H9 (cell line): ENCODE results near the gene MUC2. TPM values are rescaled to one million over a fixed set of nuclear protein-coding genes. Genes with fewer than 3 reads are reported as not detected.

ENCODE experiments used
- DNase-seq: peaks from one replicate; pipeline ENCODE4 v3.0.0-alpha.2; 2017
- H2AFZ ChIP-seq: one replicate; pipeline ENCODE4 v1.6.1; 2013; ENCODE audit warnings: mild to moderate bottlenecking, low read length, control low read depth, moderate library complexity
- H2AK5ac ChIP-seq: 2 replicates; pipeline ENCODE4 v1.6.1; 2013; ENCODE audit warnings: low read length, control low read depth, mixed read lengths; ENCODE audit not compliant: insufficient read length
- H2BK120ac ChIP-seq: one replicate; pipeline ENCODE4 v1.6.1; 2013; ENCODE audit warnings: low read depth, mild to moderate bottlenecking, low read length, control low read depth, inconsistent platforms; ENCODE audit not compliant: poor library complexity, severe bottlenecking
- H2BK12ac ChIP-seq: 2 replicates; pipeline ENCODE4 v1.6.1; 2013; ENCODE audit warnings: low read length, control low read depth, mixed read lengths, low read depth; ENCODE audit not compliant: insufficient read length
- H2BK15ac ChIP-seq: 2 replicates; pipeline ENCODE4 v1.6.1; 2013; ENCODE audit warnings: low read depth, low read length, control low read depth
- H2BK20ac ChIP-seq: one replicate; pipeline ENCODE4 v1.6.1; 2013; ENCODE audit warnings: low read depth, mild to moderate bottlenecking, low read length, control low read depth, inconsistent platforms; ENCODE audit not compliant: poor library complexity, severe bottlenecking
- H2BK5ac ChIP-seq: 2 replicates; pipeline ENCODE4 v1.6.1; 2013; ENCODE audit warnings: low read length, control low read depth, mixed read lengths; ENCODE audit not compliant: insufficient read length
- H3K14ac ChIP-seq: 2 replicates; pipeline ENCODE4 v1.6.1; 2013; ENCODE audit warnings: low read length, control low read depth; ENCODE audit not compliant: insufficient read depth
- H3K18ac ChIP-seq: 2 replicates; pipeline ENCODE4 v1.6.1; 2013; ENCODE audit warnings: low read depth, mild to moderate bottlenecking, mixed read lengths, low read length, control low read depth; ENCODE audit not compliant: insufficient read length
- H3K23ac ChIP-seq: 2 replicates; pipeline ENCODE4 v1.6.1; 2013; ENCODE audit warnings: low read length, control low read depth, mixed read lengths, low read depth; ENCODE audit not compliant: insufficient read length
- H3K23me2 ChIP-seq: 2 replicates; pipeline ENCODE4 v1.6.1; 2013; ENCODE audit warnings: low read depth, mild to moderate bottlenecking, mixed read lengths, low read length, control low read depth; ENCODE audit not compliant: insufficient read length, poor library complexity, severe bottlenecking
- H3K27ac ChIP-seq: 2 replicates; pipeline ENCODE4 v1.5.1; 2013; ENCODE audit warnings: low read length, control low read depth, mixed read lengths, low read depth; ENCODE audit not compliant: insufficient read length
- H3K27me3 ChIP-seq: 2 replicates; pipeline ENCODE4 v1.6.1; 2013; ENCODE audit warnings: low read length, control low read depth, inconsistent platforms; ENCODE audit not compliant: insufficient read depth
- H3K4ac ChIP-seq: 2 replicates; pipeline ENCODE4 v1.6.1; 2013; ENCODE audit warnings: low read depth, mild to moderate bottlenecking, control low read depth, inconsistent platforms, low read length, moderate library complexity
- H3K4me1 ChIP-seq: 2 replicates; pipeline ENCODE4 v1.6.1; 2013; ENCODE audit warnings: low read length, control low read depth, inconsistent platforms; ENCODE audit not compliant: insufficient read depth
- H3K4me2 ChIP-seq: 2 replicates; pipeline ENCODE4 v1.6.1; 2013; ENCODE audit warnings: low read length, control low read depth, mixed read lengths; ENCODE audit not compliant: insufficient read length, insufficient read depth
- H3K56ac ChIP-seq: 2 replicates; pipeline ENCODE4 v1.6.1; 2013; ENCODE audit warnings: low read depth, mild to moderate bottlenecking, mixed read lengths, low read length, control low read depth; ENCODE audit not compliant: insufficient read length
- H3K79me1 ChIP-seq: 2 replicates; pipeline ENCODE4 v1.6.1; 2013; ENCODE audit warnings: low read depth, mild to moderate bottlenecking, moderate library complexity, low read length, control low read depth, inconsistent platforms; ENCODE audit not compliant: insufficient read depth, poor library complexity, severe bottlenecking
- H3K79me2 ChIP-seq: 2 replicates; pipeline ENCODE4 v1.6.1; 2013; ENCODE audit warnings: low read length, control low read depth, inconsistent platforms; ENCODE audit not compliant: insufficient read depth
- H3K9ac ChIP-seq: 2 replicates; pipeline ENCODE4 v1.6.1; 2013; ENCODE audit warnings: low read length, control low read depth, mixed read lengths; ENCODE audit not compliant: insufficient read length; ENCODE audit errors: extremely low read depth
- H3K9me3 ChIP-seq: one replicate; pipeline ENCODE4 v1.6.1; 2013; ENCODE audit warnings: low read depth, low read length, inconsistent platforms; ENCODE audit not compliant: control insufficient read depth
- H3T11ph ChIP-seq: one replicate; pipeline ENCODE4 v1.6.1; 2013; ENCODE audit warnings: mild to moderate bottlenecking, low read length, control low read depth, inconsistent platforms
- H4K20me1 ChIP-seq: one replicate; pipeline ENCODE4 v1.6.1; 2013; ENCODE audit not compliant: control insufficient read depth, insufficient read length, insufficient read depth
- H4K5ac ChIP-seq: 2 replicates; pipeline ENCODE4 v1.6.1; 2013; ENCODE audit warnings: low read depth, mild to moderate bottlenecking, mixed read lengths, low read length, control low read depth; ENCODE audit not compliant: insufficient read length
- H4K8ac ChIP-seq: replicated peaks from 2 replicates; pipeline ENCODE4 v1.6.1; 2013; ENCODE audit warnings: low read length, control low read depth, mixed read lengths, low read depth; ENCODE audit not compliant: insufficient read length
- H4K91ac ChIP-seq: 2 replicates; pipeline ENCODE4 v1.6.1; 2013; ENCODE audit warnings: low read depth, mild to moderate bottlenecking, moderate library complexity, mixed read lengths, low read length, control low read depth; ENCODE audit not compliant: insufficient read length
- H3K27ac Mint-ChIP-seq, 3 experiments: 2 replicates in 2 of 3; 3 replicates in 1 of 3; pipeline ENCODE4 v1.8.0; 2020 to 2021; ENCODE audit warnings: mixed read lengths in 3 of 3, mild to moderate bottlenecking in 1 of 3, moderate library complexity in 1 of 3
- H3K27me3 Mint-ChIP-seq: 2 replicates; pipeline ENCODE4 v1.8.0; 2021; ENCODE audit warnings: low read depth, mild to moderate bottlenecking, moderate library complexity, mixed read lengths
- H3K36me3 Mint-ChIP-seq, 3 experiments: 2 replicates in 2 of 3; 3 replicates in 1 of 3; pipeline ENCODE4 v1.8.0; 2020 to 2021; ENCODE audit warnings: low read depth in 3 of 3, mixed read lengths in 3 of 3; ENCODE audit not compliant: insufficient read depth in 1 of 3
- H3K4me1 Mint-ChIP-seq, 2 experiments: 2 replicates each; pipeline ENCODE4 v1.8.0; 2020; ENCODE audit warnings: mixed read lengths in 2 of 2
- H3K4me3 Mint-ChIP-seq, 2 experiments: 2 replicates in 1 of 2; 3 replicates in 1 of 2; pipeline ENCODE4 v1.8.0; 2020 to 2021; ENCODE audit warnings: mild to moderate bottlenecking in 2 of 2, mixed read lengths in 2 of 2, moderate library complexity in 1 of 2
- H3K9me3 Mint-ChIP-seq, 2 experiments: 2 replicates in 1 of 2; 3 replicates in 1 of 2; pipeline ENCODE4 v1.8.0; 2020; ENCODE audit warnings: mild to moderate bottlenecking in 2 of 2, mixed read lengths in 2 of 2, moderate library complexity in 1 of 2
- CTCF ChIP-seq: fragments of 200-600 bp; sonication (generic); conservative IDR thresholded peaks from 3 replicates; pipeline ENCODE4 v1.8.0; 2021; ENCODE audit warnings: antibody characterized with exemption, mild to moderate bottlenecking
- WGBS: extraction: QIAGEN DNeasy Blood & Tissue Kit; methylation state at CpG from one replicate; pipeline ENCODE4 v1.1.7; 2013; ENCODE audit warnings: missing lambda C conversion rate, low lambda C conversion rate, mixed read lengths; ENCODE audit not compliant: insufficient read length; ENCODE audit errors: extremely low coverage; 5-methylcytosine and 5-hydroxymethylcytosine counted together
- total RNA-seq: library from RNA; stranded (reverse); gene quantifications from 2 replicates; pipeline ENCODE4 v1.2.1, GENCODE V29; 2021

The MUC2 gene
- total RNA-seq, 1 experiment from 2014 or later: not detected

GRCh38 chr11:1038921-1039320, 35.8 kb upstream of the MUC2 start:
- no peak overlapping the region for H3T11ph ChIP-seq
- H3K4me3 Mint-ChIP-seq: peak overlapping the region in 1 of 2 experiments; percentile 11; a peak in 1 of 5 replicates
- no peak overlapping the region for H2BK5ac ChIP-seq

More at GRCh38 chr11:1038921-1039320, 35.8 kb upstream of the MUC2 start:
- H3K9me3 ChIP-seq: no peaks in the 10 kb centered on the region
- no peaks in the 10 kb centered on the region for H4K20me1 ChIP-seq
- Mint-ChIP-seq H3K36me3 (no peaks in the 10 kb centered on the region), H3K9me3 (no peaks in the 10 kb centered on the region), H3K4me1 (no peaks in the 10 kb centered on the region), H3K27ac (peak overlapping the region in 1 of 3 experiments; percentile 66; a peak in 2 of 7 replicates), H3K27me3 (no peaks in the 10 kb centered on the region; the same call in 1 of the 2 replicates)
- no peak overlapping the region for H4K91ac ChIP-seq
- H3K4me2 ChIP-seq: no peak overlapping the region
- no peaks in the 10 kb centered on the region for H3K4me1 ChIP-seq
- no peak overlapping the region; the same call in 1 of the 2 replicates for H3K14ac ChIP-seq
- no peaks in the 10 kb centered on the region for H3K79me1 ChIP-seq
- H3K27me3 ChIP-seq: no peaks in the 10 kb centered on the region
- no peak overlapping the region for H2BK15ac ChIP-seq
- no peak overlapping the region for H3K56ac ChIP-seq
- H2AK5ac ChIP-seq: no peak overlapping the region
- H4K8ac ChIP-seq: peak overlapping the region; percentile 19
- H4K5ac ChIP-seq: peak overlapping the region; percentile 98
- WGBS: no CpG with 5 or more reads among the region's 12 CpGs
- H3K27ac ChIP-seq: no peak overlapping the region
- DNase-seq: no peak
- H2AFZ ChIP-seq: no peak overlapping the region
- H3K23ac ChIP-seq: peak overlapping the region; percentile 96
- TF ChIP-seq CTCF: no peak
- H2BK120ac ChIP-seq: no peak overlapping the region
- H3K18ac ChIP-seq: no peak overlapping the region
- no peaks in the 10 kb centered on the region for H3K23me2 ChIP-seq
- no peak overlapping the region for H2BK12ac ChIP-seq
- no peaks in the 10 kb centered on the region for H3K79me2 ChIP-seq
- no peak overlapping the region for H3K4ac ChIP-seq
- no peak overlapping the region for H2BK20ac ChIP-seq
- no peak overlapping the region for H3K9ac ChIP-seq
